HCT116 (cell line): ENCODE measurements around the gene CDK2AP2. TPM values are rescaled to one million over a fixed set of nuclear protein-coding genes. Genes with fewer than 3 reads are reported as not detected.

Experiments
- ATAC-seq: fragments of 200-7000 bp; cut with Tn5 transposase; 2 replicates; pipeline ENCODE4 v1.9.1; 2020; ENCODE audit warnings: mild to moderate bottlenecking, moderate library complexity
- BruUV-seq: library from RNA; stranded (reverse); fragments of 400-500 nt; replicated peaks from 2 replicates; lab custom pipeline; 2021; lab: Mats Ljungman, UMichigan
- CTCF ChIA-PET: fragments of 300-600 bp; sonication (Branson Sonifier 250); formaldehyde crosslinking; loops from one replicate; lab custom pipeline; 2021; ENCODE audit warnings: antibody characterized with exemption; lab: Charles Lee
- POLR2A ChIA-PET: fragments of 300-600, 350-600 bp; sonication (Branson Sonifier 250); formaldehyde crosslinking; loops from one replicate; lab custom pipeline; 2021; ENCODE audit warnings: antibody characterized with exemption; lab: Charles Lee
- RAD21 ChIA-PET, 2 experiments: fragments of 300-600 bp; sonication (Branson Sonifier 250); formaldehyde crosslinking; loops; one replicate each; lab custom pipeline; 2023; ENCODE audit warnings: low total read pairs in 2 of 2; ENCODE audit not compliant: uncharacterized antibody in 2 of 2, unreplicated experiment in 2 of 2, low non-redundant PET in 1 of 2; lab: Charles Lee
- DNase-seq: peaks from one replicate; pipeline ENCODE4 v3.0.0-alpha.2; 2010; ENCODE audit warnings: low read depth, low spot score
- H2AFZ ChIP-seq: fragments of 200-600 bp; shearing (Covaris generic), sonication (generic); 2 replicates; pipeline ENCODE4 v1.6.1; 2017; ENCODE audit warnings: low read depth, mixed run types, mixed read lengths, antibody characterized with exemption, low read length; ENCODE audit not compliant: poor library complexity, severe bottlenecking
- H3K27ac ChIP-seq: 2 replicates; pipeline ENCODE4 v1.5.1; 2012; ENCODE audit warnings: low read depth, low read length
- H3K27me3 ChIP-seq: fragments of 200-600 bp; sonication (generic); 2 replicates; pipeline ENCODE4 v1.6.1; 2016; ENCODE audit warnings: mixed run types, low read length, mixed read lengths; ENCODE audit not compliant: insufficient read depth
- H3K36me3 ChIP-seq, 2 experiments: fragments of 200-500 bp in 1 of 2; fragments of 200-600 bp in 1 of 2; sonication (Bioruptor generic) in 1 of 2; sonication (generic) in 1 of 2; 2 replicates each; pipeline versions ENCODE4 v1.5.1 to v1.6.1; 2014 to 2016; ENCODE audit warnings: low read length in 2 of 2, inconsistent platforms in 1 of 2, mixed read lengths in 1 of 2, mixed run types in 1 of 2; ENCODE audit not compliant: insufficient read depth in 2 of 2, control insufficient read depth in 1 of 2
- H3K4me1 ChIP-seq, 2 experiments: fragments of 200-600 bp in 1 of 2; sonication (generic) in 1 of 2; 2 replicates each; pipeline versions ENCODE4 v1.5.1 to v1.6.1; 2012 to 2017; ENCODE audit warnings: low read length in 2 of 2, inconsistent platforms in 1 of 2, mild to moderate bottlenecking in 1 of 2, mixed read lengths in 1 of 2, mixed run types in 1 of 2, moderate library complexity in 1 of 2; ENCODE audit not compliant: insufficient read depth in 2 of 2, control insufficient read depth in 1 of 2
- H3K4me2 ChIP-seq: fragments of 200-600 bp; sonication (generic); 2 replicates; pipeline ENCODE4 v1.6.1; 2017; ENCODE audit warnings: mixed run types, low read length, mixed read lengths
- H3K4me3 ChIP-seq, 2 experiments: fragments of 200-600 bp in 1 of 2; sonication (generic) in 1 of 2; replicated peaks in 1 of 2; 2 replicates each; pipeline ENCODE4 v1.5.1; 2011 to 2016; ENCODE audit warnings: low read length in 2 of 2, control low read depth in 1 of 2, low read depth in 1 of 2, mild to moderate bottlenecking in 1 of 2, mixed read lengths in 1 of 2, mixed run types in 1 of 2
- H3K79me2 ChIP-seq: fragments of 200-600 bp; sonication (generic); 2 replicates; pipeline ENCODE4 v1.6.1; 2017; ENCODE audit warnings: mild to moderate bottlenecking, mixed run types, low read length, moderate library complexity, mixed read lengths; ENCODE audit not compliant: insufficient read depth
- H3K9ac ChIP-seq: fragments of 200-600 bp; sonication (generic); 2 replicates; pipeline ENCODE4 v1.6.1; 2016; ENCODE audit warnings: low read length, mixed read lengths
- H3K9me2 ChIP-seq: fragments of 200-600 bp; sonication (generic), shearing (Covaris generic); 2 replicates; pipeline ENCODE4 v1.6.1; 2017; ENCODE audit warnings: mixed run types, mild to moderate bottlenecking, moderate library complexity; ENCODE audit not compliant: insufficient read depth
- H3K9me3 ChIP-seq, 2 experiments: fragments of 200-500 bp in 1 of 2; fragments of 200-600 bp in 1 of 2; sonication (Bioruptor generic) in 1 of 2; sonication (generic) in 1 of 2; 2 replicates each; pipeline ENCODE4 v1.6.1; 2014 to 2017; ENCODE audit warnings: low read length in 2 of 2, mixed read lengths in 2 of 2, inconsistent platforms in 1 of 2, low read depth in 1 of 2, mild to moderate bottlenecking in 1 of 2, mixed run types in 1 of 2, moderate library complexity in 1 of 2; ENCODE audit not compliant: control insufficient read depth in 1 of 2, insufficient read depth in 1 of 2
- H4K20me1 ChIP-seq: fragments of 200-600 bp; sonication (generic), shearing (Covaris generic); 2 replicates; pipeline ENCODE4 v1.6.1; 2017; ENCODE audit warnings: mixed run types, mild to moderate bottlenecking, moderate library complexity; ENCODE audit not compliant: insufficient read depth
- ATF3 ChIP-seq: IDR thresholded peaks from 2 replicates; pipeline ENCODE4 v1.6.1; 2012
- CEBPB ChIP-seq: IDR thresholded peaks from 2 replicates; pipeline ENCODE4 v1.6.1; 2012; ENCODE audit warnings: low read depth
- CTCF ChIP-seq, 3 experiments: fragments of 200-600 bp in 1 of 3; sonication (generic) in 1 of 3; IDR thresholded peaks in 2 of 3; conservative IDR thresholded peaks in 1 of 3; 2 replicates each; pipeline ENCODE4 v1.5.1; 2012 to 2017; ENCODE audit warnings: low read depth in 2 of 3, low read length in 2 of 3, antibody characterized with exemption in 1 of 3, borderline replicate concordance in 1 of 3, control low read depth in 1 of 3, mild to moderate bottlenecking in 1 of 3, mixed read lengths in 1 of 3, mixed run types in 1 of 3, moderate library complexity in 1 of 3; ENCODE audit not compliant: insufficient read depth in 1 of 3
- ELF1 ChIP-seq: IDR thresholded peaks from 2 replicates; pipeline ENCODE4 v1.6.1; 2012; ENCODE audit warnings: low read depth, borderline replicate concordance
- POLR2A ChIP-seq: IDR thresholded peaks from 2 replicates; pipeline ENCODE4 v1.7.0; 2011; ENCODE audit warnings: borderline replicate concordance; ENCODE audit not compliant: insufficient read depth, insufficient read length; ENCODE audit errors: extremely low read depth
- REST ChIP-seq: IDR thresholded peaks from 2 replicates; pipeline ENCODE4 v1.6.1; 2012; ENCODE audit warnings: low read depth
- SIN3A ChIP-seq: IDR thresholded peaks from 2 replicates; pipeline ENCODE4 v1.6.1; 2012; ENCODE audit warnings: low read depth
- SP1 ChIP-seq: IDR thresholded peaks from 2 replicates; pipeline ENCODE4 v1.6.1; 2012; ENCODE audit warnings: low read depth
- TCF7L2 ChIP-seq: IDR thresholded peaks from 2 replicates; pipeline ENCODE4 v1.7.0; 2011; ENCODE audit warnings: borderline replicate concordance, inconsistent platforms; ENCODE audit not compliant: insufficient read depth, insufficient read length; ENCODE audit errors: extremely low read depth
- YY1 ChIP-seq: IDR thresholded peaks from 2 replicates; pipeline ENCODE4 v1.6.1; 2011; ENCODE audit warnings: low read length, low read depth, moderate library complexity, mild to moderate bottlenecking; ENCODE audit not compliant: insufficient replicate concordance; ENCODE audit errors: extremely low read depth
- ZBTB33 ChIP-seq: IDR thresholded peaks from 2 replicates; pipeline ENCODE4 v1.6.1; 2011; ENCODE audit warnings: mild to moderate bottlenecking, low read length, moderate library complexity; ENCODE audit not compliant: insufficient replicate concordance; ENCODE audit errors: extremely low read depth
- ZFX ChIP-seq: fragments of 450-650 bp; IDR thresholded peaks from 2 replicates; pipeline ENCODE4 v1.6.1; 2017
- intact Hi-C: fragments of 100-400 bp; cut with micrococcal nuclease; formaldehyde crosslinking; loops from 2 replicates; pipeline ENCODE4 v1.10.0; 2022
- total RNA-seq: library from RNA; stranded (reverse); gene quantifications from one replicate; pipeline ENCODE4 v1.2.1, GENCODE V29; 2021; ENCODE audit not compliant: unreplicated experiment

CDK2AP2 gene
- total RNA-seq, 1 experiment from 2014 or later = 53.6 TPM

GRCh38 chr11:67530282-67530592 lies 22.3 kb upstream of the CDK2AP2 start:
- Histone ChIP-seq H3K4me3 (no peak overlapping the region), H3K27ac (no peak overlapping the region), H3K79me2 (no peaks in the 10 kb centered on the region), H3K4me1 (peaks cover 0 to 4% of the 10 kb centered on the region in 2 experiments; a peak in 1 of 4 replicates), H3K9me3 (peaks cover 13% of the 10 kb centered on the region in 2 experiments; a peak in 2 of 4 replicates), H3K36me3 (no peaks in the 10 kb centered on the region), H3K9me2 (no peaks in the 10 kb centered on the region), H3K9ac (no peak overlapping the region), H3K4me2 (no peak overlapping the region), H4K20me1 (no peaks in the 10 kb centered on the region), H3K27me3 (no peaks in the 10 kb centered on the region), H2AFZ (no peak overlapping the region)
- ChIA-PET RAD21 (no interaction called here), CTCF (no interaction called here), POLR2A (no interaction called here)
- BruUV-seq = no TSS peak
- ATAC-seq = no peak
- intact Hi-C loops = no loop called here
- TF ChIP-seq ZFX (no peak), ELF1 (no peak), SIN3A (no peak), TCF7L2 (no peak), ATF3 (no peak), CEBPB (no peak)
- no peak for DNase-seq

GRCh38 chr11:67528376-67528775 lies 20.4 kb upstream of the CDK2AP2 start:
- ChIA-PET POLR2A (no interaction called here), CTCF (no interaction called here)
- intact Hi-C loops = no loop called here

More at GRCh38 chr11:67528376-67528775, 20.4 kb upstream of the CDK2AP2 start:
- no peaks in the 10 kb centered on the region for H3K27me3 ChIP-seq
- RAD21 ChIA-PET = no interaction called here
- H3K9me3 ChIP-seq = peaks cover 2 to 4% of the 10 kb centered on the region in 2 experiments; a peak in 2 of 4 replicates
- no peaks in the 10 kb centered on the region for H3K79me2 ChIP-seq
- no peaks in the 10 kb centered on the region for H4K20me1 ChIP-seq
- no peak overlapping the region for H2AFZ ChIP-seq
- peaks cover 0 to 4% of the 10 kb centered on the region in 2 experiments; a peak in 1 of 4 replicates for H3K4me1 ChIP-seq
- H3K9ac ChIP-seq = no peak overlapping the region
- no peak overlapping the region for H3K27ac ChIP-seq
- ATAC-seq (no peak), DNase-seq (no peak)
- no peak overlapping the region for H3K4me2 ChIP-seq
- BruUV-seq = no TSS peak
- no peaks in the 10 kb centered on the region for H3K9me2 ChIP-seq
- no peaks in the 10 kb centered on the region for H3K36me3 ChIP-seq
- no peak overlapping the region for H3K4me3 ChIP-seq
- TF ChIP-seq POLR2A (no peak), ZFX (no peak), YY1 (no peak), ZBTB33 (no peak), SP1 (no peak), TCF7L2 (no peak), CTCF (IDR thresholded peaks at IDR 0.05 in 2 of 3, conservative IDR thresholded peaks at IDR 0.05 in 1 of 3; ENCODE audit: borderline replicate concordance in 1 of 3, insufficient read depth in 1 of 3, low read depth in 2 of 3, low read length in 2 of 3) (no peak), REST (no peak)
- TF ChIP-seq, all 23 proteins: peak for 0
